Mesenchymal stem cell (in vitro differentiated cells and primary cell): ENCODE measurements around the gene CATSPERD.
A peak's percentile ranks its signal among the peaks of the same experiment; 100 is the strongest.
"Not testable (repeated sequence)": the region's sequence is repeated elsewhere in the genome, so short reads cannot be mapped to it uniquely, and the experiment has no call there.

Source experiments
- DNase-seq: peaks from one replicate; pipeline ENCODE4 v3.0.0-alpha.2; 2013
- H2AFZ ChIP-seq: one replicate; pipeline ENCODE4 v1.6.1; 2013; ENCODE audit warnings: low read depth, mild to moderate bottlenecking, control low read depth, inconsistent platforms, low read length, moderate library complexity
- H2AK5ac ChIP-seq: 2 replicates; pipeline ENCODE4 v1.6.1; 2013; ENCODE audit warnings: low read length, moderate library complexity, mild to moderate bottlenecking, inconsistent platforms; ENCODE audit not compliant: severe bottlenecking
- H2BK120ac ChIP-seq: one replicate; pipeline ENCODE4 v1.6.1; 2013; ENCODE audit warnings: low read depth, mild to moderate bottlenecking, inconsistent platforms, low read length, moderate library complexity
- H2BK12ac ChIP-seq, 2 experiments: one replicate each; pipeline ENCODE4 v1.6.1; 2013; ENCODE audit warnings: inconsistent platforms in 2 of 2, low read length in 2 of 2, mild to moderate bottlenecking in 2 of 2, moderate library complexity in 2 of 2, control low read depth in 1 of 2
- H2BK15ac ChIP-seq: one replicate; pipeline ENCODE4 v1.6.1; 2013; ENCODE audit warnings: mild to moderate bottlenecking, low read depth, inconsistent platforms; ENCODE audit not compliant: poor library complexity, severe bottlenecking
- H2BK5ac ChIP-seq: 2 replicates; pipeline ENCODE4 v1.6.1; 2013; ENCODE audit warnings: low read depth, mild to moderate bottlenecking, low read length, control low read depth, inconsistent platforms; ENCODE audit not compliant: poor library complexity, severe bottlenecking
- H3K14ac ChIP-seq, 2 experiments: one replicate each; pipeline ENCODE4 v1.6.1; 2013; ENCODE audit warnings: inconsistent platforms in 2 of 2, low read length in 2 of 2, control low read depth in 1 of 2, mild to moderate bottlenecking in 1 of 2, moderate library complexity in 1 of 2
- H3K18ac ChIP-seq, 2 experiments: one replicate each; pipeline ENCODE4 v1.6.1; 2013; ENCODE audit warnings: inconsistent platforms in 2 of 2, low read length in 2 of 2, control low read depth in 1 of 2, low read depth in 1 of 2, mild to moderate bottlenecking in 1 of 2
- H3K23ac ChIP-seq, 2 experiments: one replicate each; pipeline ENCODE4 v1.6.1; 2013; ENCODE audit warnings: inconsistent platforms in 2 of 2, low read length in 2 of 2, mild to moderate bottlenecking in 2 of 2, moderate library complexity in 2 of 2, control low read depth in 1 of 2
- H3K27ac ChIP-seq: 2 replicates; pipeline ENCODE4 v1.5.1; 2013; ENCODE audit warnings: mild to moderate bottlenecking, moderate library complexity, low read length, control low read depth, inconsistent platforms; ENCODE audit not compliant: poor library complexity, severe bottlenecking
- H3K27me3 ChIP-seq, 2 experiments: 2 replicates each; pipeline versions ENCODE4 v1.6.1 to v1.7.0; 2013; ENCODE audit warnings: low read length in 2 of 2, mild to moderate bottlenecking in 2 of 2, moderate library complexity in 2 of 2, control low read depth in 1 of 2, inconsistent platforms in 1 of 2; ENCODE audit not compliant: control insufficient read depth in 1 of 2, insufficient read depth in 1 of 2
- H3K36me3 ChIP-seq, 2 experiments: 2 replicates each; pipeline versions ENCODE4 v1.6.1 to v1.7.0; 2013; ENCODE audit warnings: low read length in 2 of 2, control low read depth in 1 of 2, inconsistent platforms in 1 of 2, low read depth in 1 of 2, mild to moderate bottlenecking in 1 of 2; ENCODE audit not compliant: insufficient read depth in 2 of 2, control insufficient read depth in 1 of 2
- H3K4ac ChIP-seq, 2 experiments: one replicate each; pipeline ENCODE4 v1.6.1; 2013; ENCODE audit warnings: inconsistent platforms in 2 of 2, low read length in 2 of 2, mild to moderate bottlenecking in 2 of 2, moderate library complexity in 2 of 2, control low read depth in 1 of 2, low read depth in 1 of 2
- H3K4me1 ChIP-seq: 2 replicates; pipeline ENCODE4 v1.6.1; 2013; ENCODE audit warnings: low read depth, low read length, control low read depth; ENCODE audit not compliant: control insufficient read depth, insufficient read depth
- H3K4me2 ChIP-seq: 2 replicates; pipeline ENCODE4 v1.6.1; 2013; ENCODE audit warnings: low read length, mild to moderate bottlenecking, inconsistent platforms; ENCODE audit not compliant: poor library complexity, severe bottlenecking
- H3K4me3 ChIP-seq, 2 experiments: 2 replicates each; pipeline versions ENCODE4 v1.5.1 to v1.7.0; 2013; ENCODE audit warnings: low read length in 2 of 2, mild to moderate bottlenecking in 2 of 2, control low read depth in 1 of 2, low read depth in 1 of 2; ENCODE audit not compliant: insufficient read depth in 1 of 2
- H3K79me1 ChIP-seq: replicated peaks from 2 replicates; pipeline ENCODE4 v1.6.1; 2013; ENCODE audit warnings: mild to moderate bottlenecking, control low read depth, low read length, inconsistent platforms; ENCODE audit not compliant: poor library complexity, severe bottlenecking
- H3K9ac ChIP-seq: 2 replicates; pipeline ENCODE4 v1.7.0; 2013; ENCODE audit warnings: mild to moderate bottlenecking, low read length, moderate library complexity
- H3K9me3 ChIP-seq: 2 replicates; pipeline ENCODE4 v1.7.0; 2013; ENCODE audit warnings: mild to moderate bottlenecking, low read length; ENCODE audit not compliant: control insufficient read depth
- H4K8ac ChIP-seq: one replicate; pipeline ENCODE4 v1.6.1; 2013; ENCODE audit warnings: inconsistent platforms, mild to moderate bottlenecking, low read length, moderate library complexity
- H4K91ac ChIP-seq: one replicate; pipeline ENCODE4 v1.6.1; 2013; ENCODE audit warnings: mild to moderate bottlenecking, low read length, inconsistent platforms
- WGBS: methylation state at CpG from one replicate; pipeline ENCODE4 v1.1.7; 2013; ENCODE audit warnings: mixed read lengths; 5-methylcytosine and 5-hydroxymethylcytosine counted together

Gene CATSPERD

DNA sequence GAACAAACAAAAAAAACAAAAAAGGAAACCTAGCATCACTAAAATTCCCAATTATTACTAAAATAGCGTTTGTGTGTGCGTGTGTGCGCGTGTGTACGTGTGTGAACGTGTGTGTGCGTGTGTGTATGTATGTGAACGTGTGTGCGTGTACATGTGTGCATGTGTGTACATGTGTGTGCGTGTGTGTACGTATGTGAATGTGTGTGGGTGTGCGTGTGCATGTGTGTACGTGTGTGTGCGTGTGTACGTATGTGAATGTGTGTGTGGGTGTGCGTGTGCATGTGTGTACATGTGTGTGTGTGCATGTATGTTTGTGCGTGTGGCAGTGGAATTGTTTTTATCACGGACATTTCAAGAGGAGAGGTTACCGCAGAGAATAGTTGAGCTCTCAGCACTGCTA is 21.6 kb downstream of the CATSPERD start:
- H3K4me3 ChIP-seq, result no peak overlapping the region
- H3K4ac ChIP-seq, result no peak overlapping the region
- no peak overlapping the region for H3K9ac ChIP-seq
- H3K14ac ChIP-seq, result peak overlapping the region in 1 of 2 experiments; percentile 53
- H3K4me1 ChIP-seq, result peaks cover 3% of the 10 kb centered on the region
- H3K4me2 ChIP-seq, result no peak overlapping the region
- no peak overlapping the region for H2AFZ ChIP-seq
- no peak overlapping the region for H2BK15ac ChIP-seq
- no peak for DNase-seq
- H2BK12ac ChIP-seq, result no peak overlapping the region
- no peaks in the 10 kb centered on the region for H3K36me3 ChIP-seq
- H2AK5ac ChIP-seq, result no peak overlapping the region
- H3K27ac ChIP-seq, result no peak overlapping the region
- H4K8ac ChIP-seq, result no peak overlapping the region
- H4K91ac ChIP-seq, result no peak overlapping the region
- no peak overlapping the region for H3K23ac ChIP-seq
- H3K79me1 ChIP-seq, result no peaks in the 10 kb centered on the region
- H3K9me3 ChIP-seq, result no peaks in the 10 kb centered on the region
- H2BK5ac ChIP-seq, result no peak overlapping the region
- no peak overlapping the region for H2BK120ac ChIP-seq
- no peak overlapping the region for H3K18ac ChIP-seq
- WGBS, result 89% methylated on average over 19 of the region's 19 CpGs
- peaks cover 5 to 14% of the 10 kb centered on the region in 2 experiments for H3K27me3 ChIP-seq

DNA sequence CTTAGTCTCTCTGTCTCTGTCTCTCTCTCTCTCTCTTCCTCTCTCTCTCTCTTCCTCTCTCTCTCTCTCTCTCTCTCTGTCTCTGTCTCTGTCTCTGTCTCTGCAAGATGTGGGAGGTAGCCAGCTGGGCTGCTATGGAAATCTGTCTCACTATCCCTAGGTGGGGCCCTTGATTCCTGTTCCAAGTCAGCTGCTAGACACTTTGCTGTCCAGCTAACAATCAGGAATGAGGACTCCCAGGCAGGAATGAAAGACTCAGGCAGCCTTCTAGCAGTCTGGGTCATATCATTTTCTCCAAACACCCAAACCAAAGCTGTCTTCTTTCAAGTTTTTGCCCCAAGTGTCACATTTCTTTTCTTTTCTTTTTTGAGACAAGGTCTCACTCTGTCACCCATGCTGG is 23.2 kb downstream of the CATSPERD start:
- Histone ChIP-seq H2BK5ac (no peak overlapping the region), H3K4ac (no peak overlapping the region), H4K8ac (no peak overlapping the region)

DNA sequence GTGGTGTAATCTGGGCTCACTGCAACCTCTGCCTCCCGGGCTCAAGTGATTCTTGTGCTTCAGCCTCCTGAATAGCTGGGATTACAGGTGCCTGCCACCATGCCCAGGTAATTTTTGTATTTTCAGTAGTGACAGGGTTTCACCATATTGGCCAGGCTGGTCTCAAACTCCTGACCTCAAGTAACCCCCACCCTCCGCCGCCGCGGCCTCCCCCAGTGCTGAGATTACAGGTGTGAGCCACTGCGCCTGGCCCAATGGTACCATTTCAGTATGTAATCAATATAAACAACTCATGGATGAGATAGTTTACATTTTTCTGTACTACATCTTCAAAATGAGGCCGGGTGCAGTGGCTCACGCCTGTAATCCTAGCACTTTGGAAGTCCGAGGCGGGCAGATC is 24.6 kb downstream of the CATSPERD start:
- not testable (repeated sequence) for H3K23ac ChIP-seq, H3K9me3 ChIP-seq, H2BK15ac ChIP-seq, H3K9ac ChIP-seq, H2BK120ac ChIP-seq, H2BK12ac ChIP-seq, H2AFZ ChIP-seq, H3K4ac ChIP-seq, H4K8ac ChIP-seq, DNase-seq, H3K18ac ChIP-seq, H3K79me1 ChIP-seq, H3K4me2 ChIP-seq, H2AK5ac ChIP-seq, H3K27ac ChIP-seq, H3K4me3 ChIP-seq, H3K4me1 ChIP-seq, H2BK5ac ChIP-seq, H3K14ac ChIP-seq, H4K91ac ChIP-seq, H3K36me3 ChIP-seq
- 88% methylated on average over 5 of the region's 10 CpGs for WGBS
- peaks cover 5 to 25% of the 10 kb centered on the region in 2 experiments for H3K27me3 ChIP-seq

More for the DNA sequence above, 23.2 kb downstream of the CATSPERD start:
- Histone ChIP-seq H3K27ac (no peak overlapping the region), H2BK12ac (no peak overlapping the region), H3K4me1 (peaks cover 3% of the 10 kb centered on the region), H3K23ac (no peak overlapping the region), H3K27me3 (peaks cover 5 to 21% of the 10 kb centered on the region in 2 experiments), H3K4me2 (no peak overlapping the region), H3K79me1 (no peaks in the 10 kb centered on the region), H3K9ac (no peak overlapping the region), H2BK15ac (no peak overlapping the region), H3K18ac (no peak overlapping the region), H4K91ac (no peak overlapping the region), H3K9me3 (no peaks in the 10 kb centered on the region), H3K36me3 (no peaks in the 10 kb centered on the region), H2AK5ac (no peak overlapping the region), H3K4me3 (no peak overlapping the region), H2BK120ac (no peak overlapping the region), H3K14ac (no peak overlapping the region), H2AFZ (no peak overlapping the region)
- peak; percentile 11 for DNase-seq

DNA sequence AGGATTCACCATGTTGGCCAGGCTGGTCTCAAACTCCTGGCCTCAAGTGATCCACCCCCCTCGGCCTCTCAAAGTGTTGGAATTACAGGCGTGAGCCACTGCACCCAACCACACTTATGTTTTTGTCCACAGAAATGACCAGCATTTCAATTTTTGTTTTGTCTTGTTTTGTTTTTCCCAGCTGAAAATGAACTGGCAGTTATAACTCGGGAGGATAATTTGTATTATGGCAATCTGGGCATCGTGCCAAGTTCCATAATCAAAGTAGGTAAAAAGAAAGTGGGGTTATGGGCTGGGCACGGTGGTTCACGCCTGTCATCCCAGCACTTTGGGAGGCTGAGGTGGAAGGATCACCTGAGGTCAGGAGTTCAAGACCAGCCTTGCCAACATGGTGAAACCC is 28.5 kb downstream of the CATSPERD start:
- not testable (repeated sequence) for H2BK15ac ChIP-seq, H3K4ac ChIP-seq

More for the DNA sequence above, 28.5 kb downstream of the CATSPERD start:
- not testable (repeated sequence) for H3K4me1 ChIP-seq, H3K4me2 ChIP-seq, H3K79me1 ChIP-seq, H4K91ac ChIP-seq, H3K9ac ChIP-seq, H2BK5ac ChIP-seq, H2AFZ ChIP-seq, H4K8ac ChIP-seq, H3K27ac ChIP-seq, H2AK5ac ChIP-seq, H2BK120ac ChIP-seq, H3K9me3 ChIP-seq, H3K18ac ChIP-seq, H3K36me3 ChIP-seq, H3K4me3 ChIP-seq, DNase-seq, H3K23ac ChIP-seq, H2BK12ac ChIP-seq, H3K14ac ChIP-seq
- peaks cover 5 to 27% of the 10 kb centered on the region in 2 experiments for H3K27me3 ChIP-seq
- 81% methylated on average over 6 of the region's 6 CpGs for WGBS
